ENCODE measurements around the gene KCTD8.

Gene KCTD8

DNA sequence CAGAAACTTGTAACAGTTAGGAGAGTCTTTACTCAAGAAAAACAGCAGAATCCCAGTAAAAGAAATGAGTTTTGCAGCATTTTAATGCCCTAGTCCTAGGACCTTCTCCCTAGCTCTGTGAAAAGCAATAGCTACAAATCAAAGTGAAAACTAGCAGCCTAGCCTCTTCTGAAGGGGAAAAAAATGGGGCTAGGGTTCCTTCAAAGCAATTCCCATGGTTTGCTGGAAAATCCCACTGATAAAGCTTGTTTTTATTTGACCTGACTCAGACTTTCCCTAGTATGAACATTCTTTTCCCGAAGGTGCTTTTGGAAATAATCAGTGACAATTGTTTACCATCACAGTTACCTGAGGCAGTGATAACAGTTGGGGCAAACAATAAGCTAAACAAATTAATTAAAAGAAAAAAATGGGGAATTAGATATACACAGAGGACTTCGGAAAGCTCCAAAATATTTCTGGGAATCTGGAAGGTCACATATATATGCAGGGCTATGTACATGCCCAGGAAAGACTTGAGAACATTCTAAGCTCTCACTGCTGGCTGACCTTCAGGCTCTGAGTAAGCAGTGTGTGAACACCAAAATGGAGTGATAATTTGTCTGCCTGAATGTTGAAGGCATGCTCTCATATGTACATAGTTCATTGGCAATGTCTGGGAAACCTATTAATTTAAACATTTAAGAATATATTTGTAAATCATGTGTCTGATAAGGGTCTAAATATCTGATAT lies 285.9 kb downstream of the KCTD8 start:
- no peak for DNase-seq (ENCODE audit: low read depth)

DNA sequence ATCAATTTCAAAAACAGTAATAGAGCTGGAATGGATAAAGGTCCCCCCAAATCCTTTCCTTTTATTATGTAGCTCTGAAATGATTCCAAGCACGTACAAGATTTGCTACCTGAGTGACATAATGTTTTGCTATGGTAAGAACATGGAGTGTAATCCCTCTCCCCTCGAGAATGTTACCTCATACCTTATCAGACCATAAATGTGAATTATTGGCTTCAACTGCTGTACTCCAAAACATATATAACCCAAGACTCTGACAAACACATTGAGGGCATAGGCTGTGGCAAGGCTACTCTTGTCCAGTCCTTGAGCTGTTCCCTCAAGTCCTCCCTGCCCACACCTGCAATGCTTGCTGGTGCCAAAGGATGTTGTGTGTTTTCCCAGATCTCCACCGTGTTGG lies 286.9 kb downstream of the KCTD8 start:
- DNase-seq (ENCODE audit: low read depth): no peak

DNA sequence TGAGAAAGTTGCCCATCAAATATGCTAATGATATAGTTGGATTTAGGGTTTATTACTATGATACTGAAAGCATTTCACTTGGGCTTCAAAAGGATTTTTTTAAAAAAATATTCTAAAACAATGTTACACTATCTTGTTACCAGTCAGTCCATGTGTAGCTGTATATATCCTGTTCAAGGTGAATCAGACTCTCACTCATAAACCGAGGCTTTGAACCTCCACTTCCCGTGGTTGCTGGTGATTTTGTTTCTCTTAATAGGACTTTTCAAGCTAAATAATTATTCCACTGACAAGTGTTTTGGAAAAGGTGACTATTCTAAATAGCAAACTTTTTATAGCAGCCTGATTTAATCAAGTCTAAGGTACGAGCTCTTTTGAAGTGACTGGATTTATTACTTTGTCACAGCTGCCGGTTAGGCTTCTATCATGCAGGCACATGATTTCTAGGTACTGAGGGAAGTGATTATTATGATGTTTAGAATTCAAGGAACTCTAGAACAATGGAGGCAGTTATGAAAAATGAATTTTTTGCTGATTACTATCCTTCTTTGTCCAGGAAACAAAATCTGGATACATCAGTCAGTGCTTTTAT lies 287.7 kb downstream of the KCTD8 start:
- DNase-seq (ENCODE audit: low read depth): no peak

DNA sequence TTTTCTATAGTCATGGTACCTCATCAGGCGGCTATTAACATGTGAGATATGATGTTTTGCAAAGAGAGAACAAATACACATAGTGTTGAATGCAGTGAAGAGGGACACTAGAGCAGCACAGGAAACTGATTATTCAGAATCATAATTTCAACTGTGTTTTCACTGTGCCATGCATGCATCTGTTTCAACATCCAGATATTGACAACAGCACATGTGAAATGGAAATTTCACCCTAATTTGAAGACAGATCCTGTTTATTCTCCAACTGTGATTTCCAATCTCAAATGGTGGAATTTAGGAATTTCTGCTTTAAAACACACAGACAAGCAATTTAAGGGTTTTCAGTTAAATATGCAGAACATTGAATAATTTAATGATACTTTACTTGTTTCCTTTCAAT lies 288.6 kb downstream of the KCTD8 start:
- DNase-seq (ENCODE audit: low read depth): no peak

DNA sequence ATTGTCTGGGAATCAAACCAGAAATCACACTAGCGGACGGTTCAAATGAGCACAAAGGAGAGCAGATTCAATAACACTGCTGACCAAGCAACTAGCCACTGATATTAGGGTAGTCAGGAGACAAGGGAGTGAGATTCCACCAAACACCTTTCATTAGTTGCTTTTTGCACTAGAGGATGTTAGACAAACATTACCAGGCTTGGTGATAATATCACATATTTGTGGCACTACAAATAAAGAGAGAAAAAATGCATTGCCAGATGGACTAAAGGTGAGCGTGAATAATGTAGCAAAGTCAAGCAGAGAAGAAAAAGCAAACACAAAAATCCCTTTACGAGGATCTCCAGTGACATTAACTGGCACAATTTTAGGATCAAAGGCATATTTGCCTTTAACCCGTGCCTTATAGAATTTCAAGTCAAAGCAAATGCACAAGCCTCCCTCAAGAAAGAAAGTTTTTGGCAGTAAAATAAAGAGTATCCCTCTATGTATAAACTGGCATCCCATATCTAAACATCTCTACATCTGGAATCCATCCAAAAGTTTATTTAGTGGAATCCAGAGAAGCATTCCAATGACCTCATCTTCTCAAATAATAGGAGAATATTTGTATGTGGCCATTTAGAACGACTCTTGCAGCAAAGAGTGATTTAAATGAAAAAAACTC lies 290.9 kb downstream of the KCTD8 start:
- no peak for DNase-seq (ENCODE audit: low read depth)

DNA sequence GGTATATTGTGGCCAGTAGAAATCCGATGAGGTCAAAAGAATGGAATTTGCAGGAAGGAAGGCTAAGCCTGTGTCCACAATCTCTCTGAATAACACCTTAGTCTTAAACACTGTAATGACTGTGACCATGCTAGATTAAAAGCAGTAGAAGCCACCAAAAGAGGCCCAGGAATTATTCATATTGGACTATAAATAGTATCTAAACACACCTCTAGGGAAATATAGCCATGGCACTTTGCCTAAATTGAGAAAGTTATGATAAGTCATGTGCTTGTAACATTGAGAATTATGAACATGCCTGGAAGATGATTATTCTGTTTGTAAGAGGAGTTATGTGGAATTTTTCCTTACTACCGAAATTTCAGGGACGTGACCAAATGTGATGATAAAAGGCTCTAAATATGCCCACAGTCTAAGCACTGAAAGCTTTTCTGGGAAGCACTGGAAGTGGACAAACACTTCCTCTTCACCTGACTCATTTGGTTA lies 298.5 kb downstream of the KCTD8 start:
- DNase-seq (ENCODE audit: low read depth): no peak

DNA sequence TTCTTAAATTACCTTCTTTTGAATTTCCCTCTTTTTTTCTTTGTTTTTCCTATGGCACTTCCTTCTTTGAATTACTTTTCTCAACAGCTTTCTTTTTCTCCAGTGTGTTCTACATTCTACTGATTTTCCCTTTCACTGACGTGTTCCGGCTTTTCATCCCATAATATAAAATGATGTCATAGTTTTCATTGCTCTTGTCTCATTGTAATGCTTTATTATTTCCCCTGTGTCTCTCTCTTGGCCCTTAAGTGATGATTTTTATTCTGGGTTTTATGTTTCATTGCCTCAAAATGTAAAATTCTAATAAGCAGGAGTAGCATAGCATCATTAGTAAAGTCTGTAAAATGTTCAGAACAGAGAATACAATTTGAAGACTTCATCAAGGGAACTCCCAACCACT lies 299.3 kb downstream of the KCTD8 start:
- DNase-seq (ENCODE audit: low read depth): no peak

DNA sequence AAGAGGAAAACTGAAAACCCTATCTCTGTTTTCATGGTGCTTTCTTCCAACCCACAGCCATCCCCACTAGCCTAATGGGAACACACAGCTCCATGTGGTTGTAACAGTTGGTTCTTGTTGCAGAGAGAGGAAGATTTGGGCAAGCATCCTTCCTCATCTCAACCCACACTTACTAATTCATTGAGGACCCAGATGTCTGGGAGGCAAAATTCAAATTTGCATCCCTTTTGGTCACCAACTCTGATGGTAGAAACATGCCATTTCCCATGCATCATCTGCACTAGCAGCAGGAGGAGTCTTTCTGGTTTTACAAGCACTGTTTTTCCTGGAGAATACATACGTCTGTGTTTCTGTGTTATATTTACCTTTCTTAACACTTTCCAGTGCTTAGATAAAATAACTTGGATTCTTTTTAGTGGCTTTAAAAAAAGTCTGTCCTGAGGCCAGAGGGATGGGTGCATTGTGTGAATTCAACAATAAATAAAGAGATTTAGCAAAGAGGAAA lies 301.0 kb downstream of the KCTD8 start:
- no peak for DNase-seq (ENCODE audit: low read depth)

DNA sequence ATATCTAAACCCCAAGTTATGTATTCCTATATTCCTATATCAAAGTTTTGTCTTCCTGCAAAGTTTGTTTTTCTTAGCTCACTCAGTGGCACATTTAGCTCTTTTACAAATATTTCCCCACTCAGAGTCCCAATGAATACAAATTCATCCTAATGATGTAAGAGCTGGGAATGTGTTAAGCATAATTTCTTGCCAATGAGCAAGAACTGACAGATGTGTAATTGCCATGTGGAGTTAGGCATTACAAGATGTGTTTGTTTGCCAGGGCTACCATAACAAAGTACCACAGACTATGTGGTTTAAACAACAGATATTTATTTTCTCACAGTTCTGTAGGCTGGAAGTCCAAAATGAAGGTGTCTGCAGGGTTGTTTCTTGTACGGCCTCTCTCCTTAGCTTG lies 302.1 kb downstream of the KCTD8 start:
- DNase-seq (ENCODE audit: low read depth): no peak

DNA sequence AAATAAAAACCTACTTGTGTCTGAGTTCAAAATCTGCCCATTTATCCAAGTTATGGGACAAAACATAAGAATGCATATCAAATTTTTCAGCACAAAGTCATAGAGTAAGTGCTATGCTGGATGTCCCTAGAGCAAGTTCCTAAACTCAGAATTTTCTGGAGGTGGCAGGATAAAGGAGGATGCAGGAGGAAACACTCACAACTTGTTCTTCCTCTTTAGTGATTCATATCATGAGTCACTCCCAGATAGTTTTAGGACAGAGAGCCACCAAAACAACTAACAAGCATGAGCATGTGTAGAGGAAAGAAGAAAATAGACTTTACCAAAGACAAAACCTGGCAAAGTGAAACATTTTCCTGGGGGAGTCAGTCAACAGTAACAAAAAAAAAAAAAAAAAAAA lies 302.7 kb downstream of the KCTD8 start:
- DNase-seq (ENCODE audit: low read depth): no peak

DNA sequence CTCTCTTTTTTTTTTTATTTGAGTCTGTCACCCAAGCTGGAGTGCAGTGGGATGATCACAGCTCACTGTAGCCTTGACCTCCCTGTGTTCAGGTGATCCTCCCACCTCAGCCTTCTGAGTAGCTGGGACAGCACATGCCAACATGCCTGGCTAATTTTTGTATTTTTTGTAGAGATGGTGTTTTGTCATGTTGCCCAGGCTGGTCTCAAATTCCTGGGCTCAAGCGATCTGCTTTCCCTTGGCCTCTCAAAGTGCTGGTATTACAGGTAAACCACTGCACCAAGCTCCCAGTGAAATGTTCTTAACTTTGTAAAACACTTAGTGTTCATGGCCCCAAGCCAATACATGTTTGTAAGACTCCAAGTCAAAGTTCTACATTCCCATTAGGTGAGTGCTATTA lies 316.1 kb downstream of the KCTD8 start:
- DNase-seq (ENCODE audit: low read depth): no peak
